ENCODE data around the gene PCYT2.

PCYT2 gene

DNA sequence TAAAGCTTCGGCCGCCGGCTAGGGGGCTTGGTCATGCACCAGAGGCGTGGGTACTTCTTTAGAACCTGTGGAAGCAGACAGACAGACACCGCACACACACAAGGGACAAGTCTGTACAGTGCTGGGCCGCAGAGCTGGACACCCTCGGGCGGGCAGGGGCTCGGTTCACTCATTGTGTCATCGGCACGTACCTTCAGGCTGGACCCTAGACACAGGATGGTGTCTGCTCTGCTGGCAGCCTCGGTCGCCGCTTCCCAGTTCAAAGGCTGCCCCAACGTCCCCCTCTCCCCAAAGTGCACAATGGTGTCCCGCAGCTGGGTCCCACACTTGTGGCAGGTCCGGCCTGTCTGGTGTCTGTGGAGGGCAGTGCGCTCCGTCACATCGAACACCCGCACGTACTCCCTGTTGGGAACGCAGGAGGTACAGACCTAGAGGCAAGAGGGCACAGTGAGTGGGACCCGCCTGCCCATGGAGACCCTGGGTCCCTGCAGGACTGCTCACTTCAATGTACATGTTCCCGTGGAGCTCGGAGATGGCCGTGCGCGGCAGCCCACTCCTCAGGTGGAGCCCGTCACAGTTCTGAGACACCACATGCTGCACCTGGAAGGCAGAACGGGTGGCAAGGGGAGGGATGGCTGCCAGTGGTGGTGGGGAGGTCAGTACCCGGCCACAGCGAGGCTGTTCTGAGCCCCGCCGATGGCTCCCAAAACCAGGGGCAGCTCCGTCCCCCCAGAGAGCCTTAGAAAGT lies 3.1 kb upstream of the PCYT2 start:
- no peak for DNase-seq (ENCODE audit: extremely low read depth in 1 of 2, low read depth in 1 of 2)

DNA sequence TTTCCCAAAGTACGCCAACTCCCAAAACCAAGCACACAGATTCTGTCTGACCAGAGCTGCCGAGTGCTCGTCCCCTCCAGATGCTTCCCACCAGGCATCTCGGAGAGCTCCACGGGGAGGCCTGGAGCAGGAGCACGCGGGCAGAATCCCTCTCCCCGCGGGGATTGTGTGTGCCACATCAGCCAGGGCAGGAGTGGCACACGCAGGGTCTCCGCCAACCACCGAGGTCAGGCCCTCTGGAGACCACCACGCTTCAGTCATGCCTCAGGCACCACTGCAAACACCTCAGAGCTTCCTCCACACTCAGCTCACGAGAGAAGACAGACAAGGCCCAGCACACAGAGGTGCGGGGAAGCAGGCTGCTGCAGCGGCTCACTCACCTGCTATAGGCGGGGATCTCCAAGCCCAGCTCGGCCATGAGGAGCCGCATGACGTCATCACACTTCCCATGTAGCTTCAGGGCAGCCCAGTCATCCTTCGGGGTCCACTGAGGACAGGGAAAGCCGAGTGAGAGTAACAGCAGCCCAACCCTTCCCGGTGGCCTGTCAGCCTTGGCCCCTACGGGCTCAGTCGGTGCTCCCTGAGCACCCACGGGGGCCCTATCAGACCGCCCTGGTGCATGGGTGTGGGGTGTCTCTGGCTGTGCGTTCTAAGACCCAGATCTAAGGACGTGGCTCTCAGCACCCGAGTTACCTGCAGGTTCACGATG lies 2.3 kb upstream of the PCYT2 start:
- no peak for DNase-seq (ENCODE audit: extremely low read depth in 1 of 2, low read depth in 1 of 2)

DNA sequence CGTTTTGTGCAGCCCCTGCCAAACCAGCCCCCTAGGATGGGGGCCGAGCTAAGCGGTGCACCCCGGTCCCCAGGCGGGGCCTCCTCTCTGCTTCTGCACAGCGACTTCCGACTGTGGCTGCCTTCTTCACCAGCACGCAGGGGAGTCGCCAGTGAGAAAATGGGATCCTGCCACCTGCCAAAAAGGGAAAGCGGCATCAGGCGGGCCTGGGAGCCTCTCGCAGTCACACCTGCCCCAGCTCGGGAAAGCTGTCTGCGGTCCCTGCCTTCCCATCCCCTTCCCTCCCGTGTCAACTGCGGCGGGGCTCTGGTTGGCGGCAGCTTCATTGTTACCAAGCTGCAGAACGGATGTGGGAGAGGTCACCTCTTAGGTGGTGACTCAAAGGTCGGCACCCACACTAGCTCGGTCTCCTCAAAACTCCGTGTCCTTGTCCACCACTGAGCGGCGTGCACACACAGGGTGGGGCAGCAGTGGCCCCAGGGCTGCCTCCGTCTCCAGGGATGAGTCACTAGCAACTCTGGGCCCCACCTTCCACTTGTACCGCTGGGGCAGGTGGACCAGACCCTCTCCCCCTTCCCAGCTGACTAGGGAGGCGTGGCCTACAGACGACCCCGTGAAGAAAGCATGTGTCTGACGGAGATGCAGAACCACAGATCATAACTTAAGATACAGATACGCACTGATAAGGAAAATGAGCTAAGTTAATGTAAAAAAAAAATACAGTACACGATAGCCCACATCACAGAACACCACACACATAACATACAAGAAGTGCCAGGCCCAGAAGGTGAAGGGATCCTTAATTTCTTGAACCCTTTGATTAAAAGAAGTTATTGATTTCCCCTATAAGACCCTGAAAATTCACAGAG lies 1.5 kb upstream of the PCYT2 start:
- DNase-seq (ENCODE audit: extremely low read depth in 1 of 2, low read depth in 1 of 2) = no peak

DNA sequence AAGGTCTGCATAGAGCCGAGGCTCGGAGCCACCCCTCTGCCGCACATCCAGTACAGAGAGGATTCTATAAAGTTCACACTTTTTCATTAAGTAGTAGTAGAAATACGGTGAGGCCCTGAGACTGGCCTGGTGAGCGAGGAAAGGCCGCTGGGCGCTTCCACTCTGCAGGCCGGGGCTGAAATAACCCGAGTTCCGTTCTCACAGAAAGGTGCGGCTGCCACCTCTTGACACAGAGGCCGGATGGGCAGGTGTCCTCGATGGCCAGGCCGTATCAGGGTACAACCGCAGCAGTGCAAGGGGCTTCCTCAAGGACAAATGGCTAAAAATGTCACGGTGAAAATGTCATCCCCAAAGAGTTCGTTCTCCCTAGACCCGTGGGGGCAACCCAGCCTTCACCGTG lies 770 bp upstream of the PCYT2 start:
- no peak for DNase-seq (ENCODE audit: extremely low read depth in 1 of 2, low read depth in 1 of 2)

DNA sequence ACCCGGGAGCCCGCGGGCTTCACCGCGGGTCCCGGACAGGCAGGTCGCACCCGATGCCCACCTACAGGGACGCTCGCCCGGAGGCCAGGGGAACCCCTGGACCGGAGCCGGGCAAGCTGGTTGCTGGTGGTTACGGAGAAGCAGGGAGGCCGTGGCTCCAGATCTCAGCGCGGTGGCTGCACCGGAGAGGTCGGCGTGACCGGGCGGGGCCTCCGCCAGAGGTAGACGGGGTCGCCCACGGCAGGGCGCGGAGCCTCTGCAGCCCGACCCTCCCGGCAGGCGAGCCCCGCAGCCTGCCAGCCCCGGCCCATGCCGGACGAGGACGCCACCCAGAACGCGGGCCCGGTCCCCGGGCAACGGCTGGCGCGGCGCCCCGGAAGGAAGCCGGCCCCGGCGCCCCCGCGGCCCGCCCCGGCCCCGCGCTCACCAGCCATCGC lies 341 bp downstream of the PCYT2 start:
- DNase-seq (ENCODE audit: extremely low read depth in 1 of 2, low read depth in 1 of 2) = no peak

DNA sequence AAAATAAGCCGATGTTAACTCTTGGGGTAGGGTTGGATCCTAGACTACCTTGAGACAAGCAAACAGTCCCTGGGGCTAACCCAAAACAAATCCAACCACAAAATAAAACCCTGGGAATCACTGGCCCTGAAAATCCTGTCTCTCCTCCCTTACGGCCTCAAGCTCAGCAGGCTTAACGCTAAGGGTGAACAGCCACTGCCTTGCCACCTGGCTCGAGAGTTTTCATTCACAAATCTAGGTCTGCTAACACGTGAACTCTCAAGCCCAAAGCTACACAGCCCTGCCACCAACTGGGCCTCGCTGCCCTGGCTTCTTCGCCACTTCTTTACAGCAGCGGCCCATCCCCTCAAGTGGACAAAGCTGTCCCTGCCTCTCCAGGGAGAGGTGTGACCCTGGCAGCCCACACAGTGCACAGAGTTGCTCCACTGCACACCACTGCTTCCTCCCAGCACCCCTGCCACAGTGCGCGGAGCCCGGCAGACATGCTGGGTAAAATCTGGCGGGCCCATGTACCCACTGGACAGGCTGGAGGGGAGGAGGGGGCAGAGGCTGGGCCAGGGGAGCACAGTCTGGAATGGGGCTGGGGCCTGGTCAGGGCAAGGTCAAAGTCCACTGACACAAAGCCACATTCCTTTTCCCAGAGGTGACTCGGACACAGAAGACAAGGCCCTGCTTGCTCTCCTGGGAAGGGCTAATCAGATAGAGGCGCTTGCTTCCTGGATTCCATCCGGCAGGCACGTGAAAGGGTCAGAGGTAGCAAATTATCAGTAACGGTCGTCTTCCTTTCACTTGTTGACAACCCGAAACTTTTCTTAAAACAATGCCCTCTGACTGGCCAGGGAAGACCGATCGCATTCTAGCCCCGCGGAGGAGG lies 996 bp downstream of the PCYT2 start:
- no peak for DNase-seq (ENCODE audit: extremely low read depth in 1 of 2, low read depth in 1 of 2)

DNA sequence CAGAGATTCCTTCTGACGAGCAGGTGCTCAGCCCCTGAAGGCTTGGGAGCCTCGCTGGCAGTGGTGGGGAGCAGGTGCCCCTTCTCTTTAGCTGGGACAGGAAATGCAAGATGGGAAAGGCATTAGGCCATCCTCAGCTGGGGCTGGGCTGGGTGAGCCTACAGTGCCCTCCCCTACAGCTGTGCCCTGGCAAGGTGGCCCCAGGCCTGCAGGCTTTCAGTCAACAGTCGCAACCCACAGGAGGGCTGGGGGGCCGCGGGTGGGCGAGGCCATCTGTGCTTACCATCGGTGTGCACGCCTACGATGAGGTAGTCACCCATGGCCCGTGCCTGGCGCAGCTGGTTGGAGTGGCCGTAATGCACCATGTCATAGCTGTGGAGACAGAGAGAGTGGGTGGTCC lies 2.0 kb downstream of the PCYT2 start:
- DNase-seq (ENCODE audit: extremely low read depth in 1 of 2, low read depth in 1 of 2) = no peak

DNA sequence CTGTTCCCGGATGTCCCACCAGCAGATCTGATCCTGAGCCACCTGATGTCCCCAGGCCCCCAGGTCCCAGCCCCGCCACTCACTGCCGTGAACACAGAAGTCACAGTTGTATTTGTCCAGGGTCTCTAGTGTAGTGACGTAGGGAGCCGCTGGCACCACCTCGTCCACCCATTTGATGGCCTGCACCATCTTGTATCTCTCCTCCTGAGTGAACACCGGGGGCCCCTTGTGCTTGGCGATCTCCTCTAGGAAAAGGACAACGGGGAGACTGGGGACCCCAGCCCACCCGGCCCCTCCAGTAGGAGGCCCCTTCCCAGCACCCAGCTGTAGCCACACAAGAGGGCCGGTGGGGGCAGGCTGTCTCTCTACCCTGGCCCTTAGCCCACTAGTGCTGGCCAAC lies 2.4 kb downstream of the PCYT2 start:
- no peak for DNase-seq (ENCODE audit: extremely low read depth in 1 of 2, low read depth in 1 of 2)

DNA sequence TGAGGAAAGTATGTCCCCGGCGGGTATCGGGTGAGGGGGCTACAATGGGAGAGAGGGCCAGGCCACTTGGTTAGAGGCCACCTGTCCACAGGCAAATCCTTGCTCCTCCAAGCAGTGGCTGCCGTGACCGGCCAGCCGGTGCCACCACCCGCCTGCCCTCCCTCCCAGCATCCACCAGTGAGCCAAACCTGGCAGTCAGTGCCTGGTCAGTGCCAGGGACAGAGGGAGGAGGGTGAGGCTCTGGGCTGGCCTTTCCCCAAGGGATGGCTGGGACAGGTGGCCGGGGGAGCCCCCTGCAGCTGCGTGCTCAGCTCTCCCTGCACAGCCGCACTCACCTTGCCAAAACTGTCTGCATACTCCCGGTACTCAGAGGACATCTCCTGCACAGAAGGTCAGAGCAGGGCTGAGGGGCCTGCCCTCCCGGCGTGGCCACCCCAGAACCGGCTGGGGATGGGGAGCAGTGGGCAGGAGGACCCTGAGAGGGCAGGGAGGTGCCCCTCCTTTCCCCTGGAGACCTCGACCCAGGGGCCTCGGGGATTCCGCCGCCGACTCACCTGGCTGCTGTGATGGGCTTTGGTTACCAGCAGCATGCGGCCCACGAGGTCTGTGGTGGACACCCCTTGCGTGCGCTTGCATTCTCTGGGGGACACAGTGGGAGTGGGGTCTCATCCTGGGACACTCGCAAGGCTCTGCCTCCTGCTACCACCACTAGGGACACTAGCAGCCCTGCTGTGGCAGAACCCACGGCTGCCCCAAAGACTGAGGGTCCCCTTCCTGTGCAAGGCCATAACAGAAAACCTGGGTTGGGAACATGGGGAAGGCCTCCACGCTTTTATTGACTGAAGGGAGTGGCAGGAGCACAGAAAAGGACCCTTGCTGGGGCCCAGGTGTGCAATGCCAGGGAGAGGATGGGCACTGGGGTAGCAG lies 3.7 kb downstream of the PCYT2 start:
- DNase-seq (ENCODE audit: extremely low read depth in 1 of 2, low read depth in 1 of 2) = no peak

DNA sequence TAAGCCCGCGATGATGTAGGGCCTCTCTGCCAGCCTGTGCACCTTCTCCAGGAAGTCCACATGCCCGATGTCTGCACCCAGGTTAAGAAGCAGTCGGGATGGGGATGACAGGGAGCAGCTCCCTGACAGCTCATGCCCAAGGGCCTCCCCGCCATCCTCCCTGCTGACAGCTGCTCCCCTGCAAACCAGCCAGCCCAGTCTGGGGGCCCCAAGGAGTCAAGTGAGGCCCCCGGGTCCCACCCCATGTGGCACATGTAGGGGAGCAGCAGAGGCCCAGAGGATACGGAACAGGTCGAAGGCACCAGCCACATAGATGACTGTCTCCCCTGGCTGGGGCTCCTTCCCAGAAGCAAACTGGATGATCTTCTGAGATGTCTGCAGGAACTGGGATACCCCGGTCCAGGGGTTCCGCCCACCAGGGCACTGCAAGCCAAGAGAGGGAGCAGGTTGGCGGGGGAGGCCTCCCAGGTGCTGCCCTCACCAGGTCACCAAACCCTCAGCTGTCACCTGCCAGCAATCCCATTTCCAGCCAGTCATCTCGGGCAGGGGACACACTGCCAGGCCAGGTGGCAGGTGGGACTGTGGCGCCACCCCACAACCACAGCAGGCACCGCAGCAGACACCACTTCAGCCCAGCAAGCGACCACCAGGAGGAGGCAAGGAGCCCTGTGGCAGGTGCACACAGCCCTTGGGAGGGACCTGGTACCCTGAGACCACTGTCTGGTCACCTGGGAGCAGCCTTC lies 4.6 kb downstream of the PCYT2 start:
- DNase-seq (ENCODE audit: extremely low read depth in 1 of 2, low read depth in 1 of 2) = no peak

DNA sequence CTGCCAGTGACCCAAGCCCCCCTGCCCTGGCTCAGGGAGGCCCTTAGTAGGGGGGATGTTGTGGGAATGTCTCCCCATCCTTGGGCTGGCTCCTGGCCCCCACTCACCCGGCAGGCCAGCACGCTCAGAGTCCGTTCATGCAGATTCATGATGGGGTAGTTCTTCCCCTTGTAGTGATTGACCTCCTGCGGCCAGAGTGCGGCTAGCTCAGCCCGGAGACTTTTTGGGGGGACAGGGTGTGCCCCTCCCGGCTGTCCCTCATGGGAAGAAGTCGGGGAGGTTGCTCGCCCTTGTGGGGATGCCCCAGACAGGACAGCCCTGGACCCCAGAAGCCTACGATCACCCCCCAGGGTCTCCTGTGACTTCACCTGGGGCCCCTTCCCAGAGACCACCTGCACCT lies 5.2 kb downstream of the PCYT2 start:
- DNase-seq (ENCODE audit: extremely low read depth in 1 of 2, low read depth in 1 of 2) = no peak

DNA sequence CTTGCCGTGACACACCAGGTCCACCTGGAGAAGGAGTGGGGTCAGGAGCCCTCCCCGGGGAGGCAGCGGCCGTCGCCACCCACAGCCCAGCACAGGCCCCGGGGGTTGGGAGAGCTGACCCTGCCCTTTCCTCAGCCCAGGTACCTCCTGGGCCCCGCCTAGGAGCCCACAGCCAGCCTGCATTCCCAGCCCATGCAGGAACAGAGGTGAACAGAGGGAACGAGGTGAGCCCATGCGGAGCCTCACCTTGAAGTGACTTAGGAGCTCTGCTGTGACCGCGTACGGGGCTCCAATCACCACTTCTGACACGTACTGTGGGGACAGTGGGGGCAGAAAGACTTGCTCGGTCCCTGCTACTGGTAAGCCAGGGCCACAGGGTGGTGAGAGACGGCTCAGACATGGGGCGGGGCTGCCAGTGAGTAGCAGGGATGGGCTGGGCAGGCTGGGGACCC lies 5.7 kb downstream of the PCYT2 start:
- no peak for DNase-seq (ENCODE audit: extremely low read depth in 1 of 2, low read depth in 1 of 2)

DNA sequence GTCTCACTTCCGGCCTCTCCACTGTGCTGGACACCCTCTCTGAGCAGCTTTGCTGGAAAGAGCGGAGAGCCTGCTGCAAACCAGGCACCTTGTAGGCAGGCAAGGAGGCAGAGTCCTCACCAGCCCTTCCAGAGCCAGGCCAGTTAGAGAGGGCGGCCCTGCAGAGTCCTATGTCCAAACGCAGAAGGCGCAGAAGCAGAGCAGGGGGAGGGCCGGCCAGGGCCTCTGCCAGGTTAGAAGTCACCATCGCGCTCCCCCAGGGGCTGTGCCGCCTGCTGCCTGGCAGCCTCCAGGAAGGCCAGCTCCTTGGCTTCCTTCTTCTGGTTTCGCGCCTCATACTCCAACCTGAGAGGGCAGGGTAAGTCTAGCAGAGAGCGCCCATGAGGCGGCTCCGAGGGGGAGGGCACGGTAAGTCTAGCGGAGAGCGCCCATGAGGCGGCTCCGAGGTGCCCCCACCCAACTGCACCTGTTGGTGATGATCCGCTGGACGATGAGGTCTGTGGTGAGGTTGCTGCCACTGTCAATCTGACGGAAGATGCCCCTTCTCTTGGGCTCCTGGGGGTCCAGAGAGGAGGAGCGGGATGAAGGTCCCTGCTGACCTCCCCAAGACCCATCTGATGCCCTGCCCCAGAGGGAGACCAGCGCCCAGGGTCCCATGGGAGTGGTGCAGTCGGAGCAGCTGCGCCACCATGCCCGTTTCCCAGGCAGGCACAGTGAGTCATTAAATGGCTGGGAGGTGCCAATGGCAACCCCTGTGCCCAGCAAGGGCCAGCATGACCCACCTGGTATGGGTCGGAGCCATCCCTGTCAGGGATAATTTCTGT lies 6.4 kb downstream of the PCYT2 start:
- DNase-seq (ENCODE audit: extremely low read depth in 1 of 2, low read depth in 1 of 2) = no peak

DNA sequence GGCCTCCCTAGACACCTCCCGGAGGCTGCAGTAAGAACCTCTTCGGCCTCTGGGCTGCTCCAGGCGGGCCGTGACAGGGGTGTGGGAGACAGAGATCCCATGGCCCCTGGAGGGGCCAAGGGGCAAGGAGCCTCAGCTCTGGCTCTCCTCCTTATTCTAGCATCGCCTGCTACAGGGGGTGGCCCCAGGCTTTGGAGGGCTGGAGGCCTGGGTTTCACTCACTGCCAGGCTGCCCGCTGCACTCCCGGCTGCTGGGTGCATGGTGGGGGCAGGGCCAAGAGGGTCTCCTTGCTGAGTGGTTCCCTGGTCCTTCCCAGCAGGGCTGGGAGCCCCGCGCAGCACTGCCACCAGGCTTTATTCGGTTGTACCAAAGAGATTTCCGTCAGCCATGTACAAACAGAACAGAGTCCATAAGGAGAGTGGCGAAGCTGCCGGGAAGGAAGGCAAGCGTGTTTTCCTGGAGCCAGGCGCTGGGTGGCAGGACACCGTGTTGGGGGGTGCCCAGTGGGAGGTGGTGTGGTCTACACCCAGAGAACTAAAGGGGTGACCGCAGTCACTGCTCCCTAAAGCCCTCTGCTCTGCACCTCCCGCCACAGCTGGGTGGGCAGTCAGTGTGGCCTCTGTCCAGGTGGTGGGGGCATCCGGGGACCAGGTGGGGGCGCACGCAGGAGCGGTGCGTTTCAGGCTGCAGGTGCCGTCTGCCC lies 7.2 kb downstream of the PCYT2 start:
- DNase-seq (ENCODE audit: extremely low read depth in 1 of 2, low read depth in 1 of 2) = no peak

DNA sequence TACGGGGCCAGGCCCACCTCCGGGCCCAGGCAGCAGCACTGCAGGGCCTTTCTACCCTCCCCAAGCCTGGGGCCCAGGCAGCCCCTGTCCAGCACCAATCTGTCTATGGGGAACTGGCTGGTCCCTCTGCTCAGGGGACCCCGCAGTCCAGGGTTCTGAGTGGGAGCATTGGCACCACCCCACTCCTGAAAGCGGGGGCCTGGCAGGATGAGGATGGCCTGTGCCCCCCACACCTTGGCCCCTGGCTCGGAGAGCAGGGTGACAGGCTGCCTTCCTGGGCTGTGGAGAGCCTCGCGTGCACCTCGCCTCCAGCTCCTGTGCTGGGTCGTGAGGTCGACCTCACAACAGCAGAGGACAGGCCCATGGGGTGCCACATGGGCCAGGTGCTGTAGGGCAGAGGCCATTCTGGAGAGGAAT lies 7.8 kb downstream of the PCYT2 start:
- DNase-seq (ENCODE audit: extremely low read depth in 1 of 2, low read depth in 1 of 2) = no peak

DNA sequence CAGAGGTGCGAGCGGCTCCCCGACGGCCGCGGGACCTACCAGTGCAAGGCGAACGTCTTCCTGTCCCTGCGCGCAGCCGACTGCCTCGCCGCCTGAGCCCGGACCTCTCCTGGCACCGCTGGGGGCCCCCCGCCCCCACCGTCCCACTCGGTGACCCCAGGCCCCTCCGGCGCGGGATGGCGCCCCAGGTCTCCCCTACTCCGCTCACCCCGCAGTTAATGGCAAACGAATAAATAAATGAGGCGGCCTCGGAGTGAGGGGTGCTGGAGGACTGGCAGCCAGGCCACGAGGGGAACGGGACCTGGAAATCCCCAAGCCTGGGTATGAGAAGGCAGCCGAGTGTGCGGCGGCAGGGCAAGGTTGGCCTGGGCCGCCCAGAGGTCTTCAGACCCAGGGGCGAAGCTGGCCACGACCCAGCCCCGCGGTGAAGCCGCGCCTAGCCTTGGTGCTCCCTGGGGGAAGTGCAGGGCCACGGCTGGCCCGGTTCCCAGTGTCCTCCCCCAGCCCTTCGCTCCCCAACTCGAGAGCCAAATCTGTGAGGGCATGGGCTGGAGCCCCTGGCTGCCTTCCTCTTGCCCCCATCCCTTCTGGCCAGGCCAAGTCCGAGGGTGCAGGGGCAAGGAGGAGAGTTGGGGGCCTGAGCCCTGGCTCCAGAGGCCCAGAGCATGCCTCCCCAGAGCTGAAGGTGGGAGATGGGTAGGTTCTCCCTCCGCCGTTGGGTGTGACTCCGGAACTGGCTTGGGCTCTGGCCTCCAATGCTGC lies 8.4 kb downstream of the PCYT2 start:
- no peak for DNase-seq (ENCODE audit: extremely low read depth in 1 of 2, low read depth in 1 of 2)

Data from activated CD8-positive, alpha-beta memory T cell treated with anti-CD3 and anti-CD28 coated beads for 1 hour (primary cell).